Neural cell (in vitro differentiated cells): ENCODE data around the gene EEF2KMT. TPM values are rescaled to one million over a fixed set of nuclear protein-coding genes. Genes with fewer than 3 reads are reported as not detected.

ENCODE experiments used
- H2AFZ ChIP-seq: fragments of 200-600, 300-800 bp; sonication (generic), shearing (Covaris generic); 2 replicates; pipeline ENCODE4 v1.6.0; 2014; ENCODE audit warnings: low read depth, mild to moderate bottlenecking, antibody characterized with exemption, low read length, moderate library complexity
- H3F3A ChIP-seq: fragments of 200-600 bp; shearing (Covaris generic); 2 replicates; pipeline ENCODE4 v1.6.1; 2016; ENCODE audit warnings: mild to moderate bottlenecking, moderate library complexity, mixed read lengths, antibody characterized with exemption, low read length; ENCODE audit not compliant: insufficient read depth, poor library complexity, severe bottlenecking
- H3K27ac ChIP-seq: fragments of 200-600, 300-800 bp; sonication (generic), shearing (Covaris generic); 2 replicates; pipeline ENCODE4 v1.5.1; 2014; ENCODE audit warnings: mild to moderate bottlenecking, low read length, moderate library complexity
- H3K27me3 ChIP-seq: fragments of 300-800, 200-600 bp; sonication (generic), shearing (Covaris generic); 2 replicates; pipeline ENCODE4 v1.6.0; 2014; ENCODE audit warnings: mild to moderate bottlenecking, low read depth, low read length, moderate library complexity; ENCODE audit not compliant: insufficient read depth
- H3K36me3 ChIP-seq: fragments of 300-800, 200-600 bp; sonication (generic), shearing (Covaris generic); 2 replicates; pipeline ENCODE4 v1.5.1; 2014; ENCODE audit warnings: mild to moderate bottlenecking, antibody characterized with exemption, low read length, moderate library complexity; ENCODE audit not compliant: insufficient read depth
- H3K4me2 ChIP-seq: fragments of 300-800, 200-600 bp; sonication (generic), shearing (Covaris generic); 2 replicates; pipeline ENCODE4 v1.6.0; 2014; ENCODE audit warnings: mild to moderate bottlenecking, low read length
- H3K4me3 ChIP-seq: fragments of 300-800, 200-600 bp; sonication (generic), shearing (Covaris generic); 2 replicates; pipeline ENCODE4 v1.5.1; 2014; ENCODE audit warnings: mild to moderate bottlenecking, low read length, moderate library complexity
- H3K79me2 ChIP-seq: fragments of 200-600 bp; shearing (Covaris generic); replicated peaks from 2 replicates; pipeline ENCODE4 v1.6.0; 2014; ENCODE audit warnings: mild to moderate bottlenecking, low read length, moderate library complexity; ENCODE audit not compliant: insufficient read depth
- H3K9ac ChIP-seq: fragments of 300-800, 200-600 bp; sonication (generic), shearing (Covaris generic); 2 replicates; pipeline ENCODE4 v1.6.1; 2016; ENCODE audit warnings: mild to moderate bottlenecking, low read length, mixed read lengths
- H3K9me2 ChIP-seq: fragments of 200-600 bp; shearing (Covaris generic); 2 replicates; pipeline ENCODE4 v1.6.1; 2016; ENCODE audit warnings: mild to moderate bottlenecking, low read length, mixed read lengths; ENCODE audit not compliant: insufficient read depth
- H3K9me3 ChIP-seq: fragments of 200-600, 300-800 bp; sonication (generic), shearing (Covaris generic); 2 replicates; pipeline ENCODE4 v1.6.1; 2016; ENCODE audit warnings: mild to moderate bottlenecking, mixed run types, low read length, moderate library complexity, mixed read lengths
- H4K20me1 ChIP-seq: fragments of 200-600 bp; shearing (Covaris generic); 2 replicates; pipeline ENCODE4 v1.6.1; 2016; ENCODE audit warnings: mild to moderate bottlenecking, mixed run types; ENCODE audit not compliant: insufficient read depth
- CTCF ChIP-seq: fragments of 450-650 bp; IDR thresholded peaks from 2 replicates; pipeline ENCODE4 v1.5.1; 2014; ENCODE audit warnings: antibody characterized with exemption, mild to moderate bottlenecking, moderate library complexity; ENCODE audit not compliant: poor library complexity, severe bottlenecking
- EP300 ChIP-seq: fragments of 450-650 bp; conservative IDR thresholded peaks from 2 replicates; pipeline ENCODE4 v1.6.1; 2014; ENCODE audit warnings: antibody characterized with exemption, mild to moderate bottlenecking, moderate library complexity; ENCODE audit not compliant: poor library complexity, severe bottlenecking
- EZH2 ChIP-seq: fragments of 200-600, 300-800 bp; shearing (Covaris generic), sonication (generic); IDR thresholded peaks from 2 replicates; pipeline ENCODE4 v1.6.1; 2014; ENCODE audit warnings: antibody characterized with exemption, low read length, borderline replicate concordance, mild to moderate bottlenecking; ENCODE audit not compliant: insufficient read depth, poor library complexity, severe bottlenecking
- MXI1 ChIP-seq: fragments of 450-650 bp; conservative IDR thresholded peaks from 2 replicates; pipeline ENCODE4 v1.6.1; 2014; ENCODE audit warnings: antibody characterized with exemption, mild to moderate bottlenecking; ENCODE audit not compliant: poor library complexity, severe bottlenecking
- POLR2AphosphoS5 ChIP-seq: IDR thresholded peaks from 2 replicates; pipeline ENCODE4 v1.6.1; 2012
- RAD21 ChIP-seq: fragments of 450-650 bp; conservative IDR thresholded peaks from 2 replicates; pipeline ENCODE4 v1.6.1; 2014; ENCODE audit warnings: antibody characterized with exemption, mild to moderate bottlenecking, moderate library complexity
- SMC3 ChIP-seq: fragments of 450-650 bp; conservative IDR thresholded peaks from 2 replicates; pipeline ENCODE4 v1.6.1; 2014; ENCODE audit warnings: antibody characterized with exemption, mild to moderate bottlenecking, moderate library complexity; ENCODE audit not compliant: poor library complexity
- TAF1 ChIP-seq: IDR thresholded peaks from 2 replicates; pipeline ENCODE4 v1.6.1; 2012; ENCODE audit warnings: low read depth
- polyA plus RNA-seq: library from polyadenylated mRNA; depleted of rRNA; stranded (reverse); fragments of >200 nt; gene quantifications from 2 replicates; pipeline ENCODE4 v1.2.3, GENCODE V29; 2014
- TF ChIP-seq, protein P1 (sequence below): IDR thresholded peaks from 2 replicates; pipeline ENCODE4 v1.6.1; 2012; ENCODE audit warnings: borderline replicate concordance

The EEF2KMT gene
- polyA plus RNA-seq, 1 donor from 2014 or later = 4.6 TPM

DNA sequence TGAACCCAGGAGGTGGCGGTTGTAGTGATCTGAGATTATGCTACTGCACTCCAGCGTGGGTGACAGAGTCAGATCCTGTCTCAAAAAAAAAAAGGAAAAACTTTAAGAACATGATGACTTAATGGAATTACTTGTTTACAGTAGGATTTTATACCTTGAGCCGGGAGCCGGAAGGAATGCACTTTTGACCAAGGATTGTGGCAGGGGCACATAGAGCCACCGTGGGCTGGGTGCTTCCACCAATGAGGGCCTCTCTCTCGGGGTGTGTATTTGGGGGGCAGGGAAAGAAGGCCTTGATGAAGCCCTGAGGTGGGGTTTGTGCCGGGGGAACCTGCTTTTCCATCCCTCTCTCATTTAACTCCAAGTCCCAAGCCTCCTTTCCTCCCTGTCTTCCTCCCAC, 57.1 kb downstream of the EEF2KMT start:
- H3K27me3 ChIP-seq = no peaks in the 10 kb centered on the region
- no peak overlapping the region for H3K27ac ChIP-seq
- H3F3A ChIP-seq = no peaks in the 10 kb centered on the region
- no peak overlapping the region for H2AFZ ChIP-seq
- H4K20me1 ChIP-seq = no peaks in the 10 kb centered on the region
- H3K9me3 ChIP-seq = no peaks in the 10 kb centered on the region
- no peak for TF ChIP-seq TAF1
- no peak for TF ChIP-seq SMC3
- no peak for TF ChIP-seq EP300
- TF ChIP-seq EZH2 = no peak
- H3K4me3 ChIP-seq = no peak overlapping the region
- no peak overlapping the region for H3K4me2 ChIP-seq
- H3K9me2 ChIP-seq = no peaks in the 10 kb centered on the region
- H3K36me3 ChIP-seq = no peaks in the 10 kb centered on the region
- H3K9ac ChIP-seq = no peak overlapping the region
- H3K79me2 ChIP-seq = no peaks in the 10 kb centered on the region

DNA sequence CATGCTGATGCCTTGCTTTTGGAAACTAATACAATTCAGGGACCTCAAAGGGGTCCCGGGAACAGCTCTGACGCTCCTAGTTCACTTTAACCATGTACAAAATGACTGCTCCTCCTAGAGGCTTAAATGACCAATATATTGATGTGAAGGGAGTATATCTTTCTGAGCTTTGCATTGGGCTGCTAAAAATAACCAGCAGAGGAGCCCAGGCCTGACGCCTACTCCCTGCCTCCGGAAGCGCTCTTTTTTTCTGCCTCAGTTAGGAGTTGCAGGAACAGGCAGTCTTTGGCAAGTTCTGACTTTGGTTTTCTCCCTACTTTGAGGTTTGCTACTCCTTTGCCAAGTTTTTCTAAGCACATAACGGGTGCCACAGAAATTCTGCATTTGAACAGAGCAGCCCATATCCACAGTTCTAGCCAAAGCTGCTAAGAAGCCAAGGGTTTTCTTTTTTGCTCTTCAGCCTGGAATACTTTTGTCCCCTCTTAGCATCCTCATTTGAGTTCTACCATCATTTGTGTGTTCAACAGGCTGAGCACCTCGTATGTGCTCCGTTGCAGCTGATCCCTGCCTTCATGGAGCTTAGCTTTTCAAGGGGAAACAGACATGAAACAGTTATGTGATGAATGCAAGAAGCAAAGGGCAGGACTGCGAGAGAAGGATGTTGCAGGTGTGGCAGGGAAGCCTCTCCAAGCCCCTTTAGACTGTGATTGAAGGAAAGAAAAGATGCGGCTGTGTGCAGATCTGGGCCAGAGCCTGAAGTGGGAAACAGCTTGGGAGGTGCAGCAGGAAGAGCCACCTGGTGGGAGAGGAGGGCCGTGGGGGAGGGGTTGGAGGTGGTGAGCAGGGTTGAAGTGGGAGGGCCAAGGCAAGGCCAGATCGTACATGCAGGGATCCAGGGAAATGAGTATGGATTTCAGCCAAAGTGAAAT, 61.1 kb downstream of the EEF2KMT start:
- no peak overlapping the region for H3K27ac ChIP-seq
- no peaks in the 10 kb centered on the region for H3K9me3 ChIP-seq
- no peaks in the 10 kb centered on the region for H4K20me1 ChIP-seq
- no peaks in the 10 kb centered on the region for H3K9me2 ChIP-seq
- H3K79me2 ChIP-seq = no peaks in the 10 kb centered on the region
- H3K9ac ChIP-seq = no peak overlapping the region
- TF ChIP-seq MXI1 = no peak
- TF ChIP-seq POLR2AphosphoS5 = no peak
- TF ChIP-seq CTCF = no peak
- TF ChIP-seq EP300 = no peak
- no peak for TF ChIP-seq SMC3
- TF ChIP-seq EZH2 = no peak
- no peak for TF ChIP-seq TAF1
- TF ChIP-seq, protein P1, sequence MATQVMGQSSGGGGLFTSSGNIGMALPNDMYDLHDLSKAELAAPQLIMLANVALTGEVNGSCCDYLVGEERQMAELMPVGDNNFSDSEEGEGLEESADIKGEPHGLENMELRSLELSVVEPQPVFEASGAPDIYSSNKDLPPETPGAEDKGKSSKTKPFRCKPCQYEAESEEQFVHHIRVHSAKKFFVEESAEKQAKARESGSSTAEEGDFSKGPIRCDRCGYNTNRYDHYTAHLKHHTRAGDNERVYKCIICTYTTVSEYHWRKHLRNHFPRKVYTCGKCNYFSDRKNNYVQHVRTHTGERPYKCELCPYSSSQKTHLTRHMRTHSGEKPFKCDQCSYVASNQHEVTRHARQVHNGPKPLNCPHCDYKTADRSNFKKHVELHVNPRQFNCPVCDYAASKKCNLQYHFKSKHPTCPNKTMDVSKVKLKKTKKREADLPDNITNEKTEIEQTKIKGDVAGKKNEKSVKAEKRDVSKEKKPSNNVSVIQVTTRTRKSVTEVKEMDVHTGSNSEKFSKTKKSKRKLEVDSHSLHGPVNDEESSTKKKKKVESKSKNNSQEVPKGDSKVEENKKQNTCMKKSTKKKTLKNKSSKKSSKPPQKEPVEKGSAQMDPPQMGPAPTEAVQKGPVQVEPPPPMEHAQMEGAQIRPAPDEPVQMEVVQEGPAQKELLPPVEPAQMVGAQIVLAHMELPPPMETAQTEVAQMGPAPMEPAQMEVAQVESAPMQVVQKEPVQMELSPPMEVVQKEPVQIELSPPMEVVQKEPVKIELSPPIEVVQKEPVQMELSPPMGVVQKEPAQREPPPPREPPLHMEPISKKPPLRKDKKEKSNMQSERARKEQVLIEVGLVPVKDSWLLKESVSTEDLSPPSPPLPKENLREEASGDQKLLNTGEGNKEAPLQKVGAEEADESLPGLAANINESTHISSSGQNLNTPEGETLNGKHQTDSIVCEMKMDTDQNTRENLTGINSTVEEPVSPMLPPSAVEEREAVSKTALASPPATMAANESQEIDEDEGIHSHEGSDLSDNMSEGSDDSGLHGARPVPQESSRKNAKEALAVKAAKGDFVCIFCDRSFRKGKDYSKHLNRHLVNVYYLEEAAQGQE = no peak
- TF ChIP-seq RAD21 = no peak
- no peak overlapping the region for H2AFZ ChIP-seq
- no peaks in the 10 kb centered on the region for H3K27me3 ChIP-seq
- H3K36me3 ChIP-seq = no peaks in the 10 kb centered on the region
- H3F3A ChIP-seq = no peaks in the 10 kb centered on the region
- no peak overlapping the region for H3K4me3 ChIP-seq
- H3K4me2 ChIP-seq = no peak overlapping the region
